GM19099 (cell line): ENCODE measurements around the gene MOSMO.

Source experiments
- POLR2A ChIP-seq: IDR thresholded peaks from 3 replicates; pipeline ENCODE4 v1.6.1; 2011; ENCODE audit warnings: low read depth; ENCODE audit not compliant: insufficient read length; ENCODE audit errors: extremely low read depth

Gene MOSMO

DNA sequence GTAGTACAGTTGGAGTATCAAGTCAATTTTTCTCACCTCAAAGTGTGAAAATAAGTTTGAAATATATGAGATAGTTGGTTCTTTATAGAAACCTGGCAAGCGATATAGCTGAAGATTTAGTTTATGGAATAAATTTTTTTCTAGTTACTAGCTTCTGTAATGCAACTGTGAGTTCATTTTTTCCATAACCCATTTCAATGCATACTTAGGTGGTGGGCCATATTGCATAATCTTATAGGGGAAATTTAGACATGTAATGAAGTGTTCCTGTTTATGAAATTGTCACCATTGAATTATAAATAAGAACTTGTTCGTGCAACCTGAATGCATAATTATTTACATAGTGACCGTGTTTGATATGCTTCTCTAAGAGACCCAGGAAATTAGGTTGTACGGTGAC lies 9.0 kb downstream of the MOSMO start:
- no peak for TF ChIP-seq POLR2A

DNA sequence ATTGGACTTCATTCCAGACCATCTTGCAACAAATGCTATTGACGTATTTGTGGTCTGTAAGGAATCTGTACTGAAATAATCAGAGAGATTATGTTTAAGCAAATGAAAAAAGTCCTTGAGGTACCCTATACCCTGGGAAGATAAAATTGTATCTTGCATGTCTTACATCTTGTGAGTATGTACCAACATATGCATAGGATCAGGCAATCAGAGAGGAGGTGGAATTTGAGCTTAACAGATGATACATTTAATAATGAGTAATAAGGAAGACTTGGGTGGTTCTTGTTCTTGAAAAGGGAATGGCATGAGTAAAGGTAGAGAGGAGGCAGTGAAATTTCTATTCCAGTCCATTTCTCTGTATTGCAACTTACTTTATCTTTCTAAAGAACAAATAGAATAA lies 10.6 kb downstream of the MOSMO start:
- TF ChIP-seq POLR2A, result no peak

DNA sequence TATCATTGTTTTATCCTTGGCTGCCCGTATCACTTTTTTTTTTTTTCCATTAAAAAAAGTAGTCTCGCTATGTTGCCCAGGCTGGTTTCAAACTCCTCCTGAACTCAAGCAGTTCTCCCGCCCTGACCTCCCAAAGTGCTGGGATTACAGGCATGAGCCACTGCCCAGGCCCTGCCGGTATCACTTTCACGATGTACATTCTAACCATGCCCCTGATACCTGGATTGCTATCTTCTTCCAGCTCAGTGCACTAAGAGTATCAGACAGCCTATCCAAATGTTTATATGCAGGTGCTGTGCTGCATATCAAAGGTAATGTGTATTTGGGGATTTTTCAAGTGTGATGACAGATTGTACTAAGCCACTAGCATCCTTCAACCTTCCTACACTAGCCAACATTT lies 14.2 kb downstream of the MOSMO start:
- TF ChIP-seq POLR2A, result no peak

DNA sequence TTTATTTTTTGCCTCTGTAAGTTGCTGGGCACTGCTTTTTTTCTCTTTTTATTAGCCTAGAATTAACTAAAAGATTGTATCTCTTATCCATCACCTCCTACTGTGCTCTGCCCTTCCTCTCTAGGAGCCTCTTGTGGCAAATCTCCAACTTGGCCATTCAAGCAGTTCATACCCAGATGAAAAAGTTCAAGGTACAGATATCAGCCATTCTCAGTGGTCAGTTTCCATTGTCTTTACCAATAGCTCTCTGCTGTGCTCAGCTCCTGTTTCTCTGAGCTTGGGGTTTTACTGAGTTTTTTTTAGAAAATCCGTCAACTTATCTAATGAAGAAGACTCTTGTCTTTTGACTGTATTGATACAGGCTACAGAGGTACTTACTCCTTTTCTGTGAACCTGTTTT lies 15.6 kb downstream of the MOSMO start:
- no peak for TF ChIP-seq POLR2A

DNA sequence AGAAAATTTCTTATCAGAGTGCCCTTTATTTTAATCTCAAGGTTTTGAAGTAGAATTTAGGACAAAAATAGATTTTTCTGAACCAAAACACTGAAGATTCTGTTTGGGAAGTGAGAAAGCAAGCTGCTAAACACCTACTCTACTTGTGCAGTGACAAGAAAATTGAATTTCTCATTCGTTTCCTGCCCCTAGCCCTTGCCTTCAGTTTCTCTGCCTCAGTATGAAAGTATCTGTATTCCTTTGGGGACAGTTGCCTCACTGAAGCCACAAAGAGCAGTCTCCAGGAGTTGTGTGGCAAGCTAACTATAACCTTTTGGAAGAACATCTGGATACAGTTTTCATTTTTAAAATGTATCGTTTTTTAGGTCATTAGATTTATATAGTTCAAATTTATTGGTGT lies 19.7 kb downstream of the MOSMO start:
- no peak for TF ChIP-seq POLR2A

DNA sequence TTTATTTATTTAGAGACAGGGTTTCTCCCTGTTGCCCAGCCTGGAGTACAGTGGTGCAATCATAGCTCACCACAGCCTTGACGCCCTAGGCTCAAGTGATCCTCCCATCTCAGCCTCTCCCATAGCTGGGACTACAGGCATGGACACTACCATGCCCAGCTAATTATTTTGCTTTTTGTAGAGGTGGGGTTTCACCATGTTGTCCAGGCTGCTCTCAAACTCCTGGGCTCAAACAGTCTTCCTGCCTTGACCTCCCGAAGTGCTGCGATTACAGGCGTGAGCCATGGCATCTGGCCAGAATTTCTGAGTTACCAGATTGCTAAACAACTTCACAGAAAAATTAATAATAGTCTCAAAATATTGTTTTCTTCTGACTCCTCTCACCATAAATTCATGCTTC lies 21.7 kb downstream of the MOSMO start:
- no peak for TF ChIP-seq POLR2A

DNA sequence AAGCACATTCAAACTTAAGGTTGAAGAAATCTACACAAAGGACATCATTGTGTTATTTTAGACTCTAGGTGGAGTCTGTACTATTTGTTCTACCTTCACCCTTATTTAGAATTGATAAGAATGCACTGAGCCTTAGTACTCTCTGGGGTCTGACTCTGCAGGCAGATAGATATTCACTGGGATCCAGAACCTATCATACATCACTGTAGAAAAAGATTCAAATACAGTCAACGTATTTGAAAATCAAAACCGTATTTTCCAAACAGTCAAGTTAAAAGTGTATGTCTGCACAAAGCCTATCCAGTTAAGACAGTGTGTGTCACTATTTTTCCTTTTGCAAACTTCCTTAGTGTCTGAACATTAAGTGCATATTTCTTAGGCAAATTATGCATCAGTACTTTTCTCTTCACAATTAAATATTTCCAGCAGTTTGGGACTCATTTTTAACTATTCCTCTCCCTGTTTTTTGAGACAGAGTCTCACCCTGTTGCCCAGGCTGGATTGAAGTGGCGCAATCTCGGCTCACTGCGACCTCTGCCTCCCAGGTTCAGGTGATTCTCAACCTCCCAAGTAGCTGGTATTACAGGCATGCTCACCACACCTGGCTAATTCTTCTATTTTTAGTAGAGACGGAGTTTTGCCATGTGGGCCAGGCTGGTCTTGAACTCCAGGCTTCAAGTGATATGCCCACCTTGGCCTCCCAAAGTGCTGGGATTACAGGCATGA lies 22.3 kb downstream of the MOSMO start:
- no peak for TF ChIP-seq POLR2A

DNA sequence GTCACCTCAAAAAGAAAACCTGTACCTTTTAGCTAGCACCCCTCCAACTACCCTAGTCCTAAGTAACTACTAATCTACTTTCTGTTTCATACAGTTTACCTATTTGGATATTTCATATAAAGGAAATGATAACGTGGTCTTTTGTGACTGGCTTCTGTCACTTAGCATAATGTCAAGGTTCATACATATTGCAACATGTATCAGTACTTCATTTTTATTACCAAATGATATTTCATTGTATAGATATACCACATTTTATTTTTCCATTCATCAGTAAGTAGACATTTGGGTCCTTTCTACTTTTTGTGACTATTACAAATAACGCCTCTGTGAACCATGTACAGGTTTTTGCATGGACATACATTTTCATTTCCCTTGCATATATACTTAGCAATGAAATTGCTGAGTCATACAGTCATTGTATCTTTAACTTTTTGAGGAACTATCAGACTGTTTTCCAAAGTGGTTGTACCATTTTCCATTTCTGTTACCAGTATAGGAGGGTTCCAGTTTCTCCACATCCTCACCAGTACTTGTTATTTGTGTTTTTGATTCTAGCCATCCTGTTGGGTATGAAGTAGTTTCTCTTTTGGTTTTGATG lies 23.7 kb downstream of the MOSMO start:
- no peak for TF ChIP-seq POLR2A

DNA sequence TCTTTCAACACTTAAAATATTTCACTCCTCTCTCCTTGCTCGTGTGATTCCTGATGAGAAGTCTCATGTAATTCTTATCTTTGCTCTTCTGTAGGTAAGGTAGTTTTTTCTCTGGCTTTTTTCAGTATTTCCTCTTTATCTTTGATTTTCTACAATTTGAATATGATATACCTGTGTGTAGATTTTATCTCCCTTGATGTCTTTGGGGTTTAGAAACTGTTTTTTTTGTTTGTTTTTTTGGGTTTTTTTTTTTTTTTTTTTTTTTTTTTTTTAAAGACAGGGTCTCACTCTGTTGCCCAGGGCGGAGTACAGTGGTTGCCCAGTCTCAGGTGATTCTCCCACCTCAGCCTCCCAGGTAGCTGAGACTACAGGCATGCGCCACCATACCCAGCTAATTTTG lies 26.6 kb downstream of the MOSMO start:
- no peak for TF ChIP-seq POLR2A

DNA sequence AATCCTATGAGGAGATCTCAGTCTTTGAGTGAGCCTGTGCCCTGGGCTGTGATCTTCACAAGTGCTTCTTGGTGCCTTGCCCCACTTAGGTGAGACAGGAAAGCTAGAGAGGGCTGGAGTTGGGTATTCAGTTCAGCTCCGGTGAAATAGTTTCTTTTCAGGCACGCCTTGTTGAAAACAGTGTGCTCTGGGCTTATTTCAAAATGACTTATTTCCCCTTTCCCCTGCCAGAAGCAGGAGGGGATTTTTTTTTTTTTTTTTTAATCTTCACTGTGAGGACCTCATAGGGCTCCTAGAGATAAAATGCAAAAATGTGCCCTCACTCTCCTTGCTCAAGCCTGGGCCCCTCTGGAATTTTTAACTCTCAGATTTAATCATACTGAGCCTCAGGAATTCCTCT lies 27.2 kb downstream of the MOSMO start:
- TF ChIP-seq POLR2A, result no peak

DNA sequence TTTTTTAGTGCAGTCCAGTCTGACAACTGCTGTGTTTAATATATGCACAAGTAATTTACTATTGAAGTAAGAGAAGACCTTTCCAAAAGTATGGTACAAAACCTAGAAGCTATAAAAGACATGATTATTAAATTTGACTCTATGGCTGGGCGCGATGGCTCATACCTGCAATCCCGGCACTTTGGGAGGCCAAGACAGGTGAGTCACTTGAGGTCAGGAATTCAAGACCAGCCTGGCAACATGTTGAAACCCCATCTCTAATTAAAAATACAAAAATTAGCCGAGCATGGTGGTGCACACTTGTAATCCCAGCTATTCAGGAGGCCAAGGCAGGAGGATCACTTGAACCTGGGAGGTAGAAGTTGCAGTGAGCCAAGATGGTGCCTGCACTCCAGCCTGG lies 43.1 kb downstream of the MOSMO start:
- no peak for TF ChIP-seq POLR2A

DNA sequence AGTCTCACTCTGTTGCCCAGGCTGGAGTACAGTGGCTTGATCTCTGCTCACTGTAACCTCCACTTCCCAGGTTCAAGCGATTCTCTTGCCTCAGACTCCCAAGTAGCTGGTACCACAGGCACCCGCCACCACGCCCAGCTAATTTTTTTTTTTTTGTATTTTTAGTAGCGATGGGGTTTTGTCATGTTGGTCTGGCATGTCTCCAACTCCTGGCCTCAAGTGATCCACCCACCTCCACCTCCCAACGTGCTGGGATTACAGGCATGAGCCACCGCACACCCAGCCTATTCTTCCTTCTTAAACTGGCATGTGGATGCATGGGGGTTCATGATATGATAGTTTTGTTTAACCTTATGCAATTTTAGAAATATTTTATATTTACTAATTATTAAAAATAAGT lies 45.1 kb downstream of the MOSMO start:
- no peak for TF ChIP-seq POLR2A

DNA sequence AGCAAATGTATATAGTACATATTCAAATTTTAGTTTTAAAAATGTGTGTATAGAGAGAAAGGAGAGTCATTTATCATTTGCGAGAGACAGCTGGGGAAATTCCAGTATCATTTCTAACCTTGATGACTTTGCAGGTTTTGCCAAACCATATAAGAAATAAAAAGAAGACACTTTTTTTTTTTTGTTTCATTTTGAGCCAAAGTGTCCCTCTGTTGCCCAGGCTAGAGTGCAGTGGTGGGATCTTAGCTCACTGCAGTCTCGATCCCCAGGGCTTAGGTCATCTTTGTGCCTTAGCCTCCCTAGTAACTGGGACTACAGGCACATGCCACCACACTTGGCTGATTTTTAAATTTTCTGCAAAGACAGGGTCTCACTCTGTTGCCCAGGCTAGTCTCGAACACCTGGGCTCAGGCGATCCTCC lies 46.0 kb downstream of the MOSMO start:
- TF ChIP-seq POLR2A, result no peak

DNA sequence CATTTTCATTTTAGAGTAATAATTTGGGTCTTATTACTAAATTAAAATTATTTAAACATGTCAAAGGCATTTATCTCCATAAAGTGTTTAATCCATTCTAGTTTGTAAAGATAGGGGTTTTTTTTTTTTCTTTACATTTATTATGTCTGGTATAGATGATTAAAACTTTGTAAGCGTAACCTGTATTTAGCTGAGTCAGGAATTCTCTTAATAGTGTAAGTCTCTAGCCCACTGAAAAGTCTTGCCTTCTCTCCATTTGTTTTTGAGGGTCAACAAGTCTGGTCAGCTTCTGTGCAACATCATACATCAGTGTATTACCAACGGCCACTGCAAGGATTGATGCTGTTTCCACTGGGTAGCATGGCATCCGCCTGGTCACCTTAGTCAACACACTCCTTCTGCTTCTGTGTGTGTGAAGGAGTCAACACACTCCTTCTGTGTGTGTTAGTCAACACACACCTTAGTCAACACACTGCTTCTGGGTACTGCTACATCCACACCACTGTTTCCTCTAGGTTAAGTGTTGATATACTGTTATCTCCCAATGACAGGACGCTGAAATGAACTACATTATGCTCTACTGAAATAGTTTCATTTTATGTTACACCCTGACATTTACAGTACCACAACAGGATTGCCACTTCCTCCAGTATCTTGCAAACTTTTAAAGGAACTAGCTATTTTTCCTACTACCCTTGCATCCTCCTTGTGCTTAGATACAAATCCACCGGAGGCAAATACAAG lies 47.1 kb downstream of the MOSMO start:
- no peak for TF ChIP-seq POLR2A

DNA sequence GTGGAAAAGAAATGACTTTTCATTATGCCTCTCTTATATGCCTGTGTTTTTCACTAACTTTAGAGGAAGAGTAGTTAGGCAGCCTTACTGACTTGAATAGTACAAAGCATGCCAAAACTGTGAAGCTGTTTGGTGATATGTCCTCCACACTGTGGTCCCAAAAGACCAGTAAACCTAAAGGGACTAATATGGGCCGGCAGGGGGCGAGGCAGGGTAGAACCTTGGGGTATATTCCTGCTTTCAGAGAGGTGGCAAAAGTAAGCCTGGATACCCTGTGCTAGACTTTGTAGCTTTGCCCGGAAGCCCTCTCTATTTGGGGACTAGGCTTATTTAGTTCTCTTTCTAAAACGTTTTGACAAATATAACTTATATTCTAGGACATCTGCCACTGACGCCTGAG lies 48.0 kb downstream of the MOSMO start:
- no peak for TF ChIP-seq POLR2A

DNA sequence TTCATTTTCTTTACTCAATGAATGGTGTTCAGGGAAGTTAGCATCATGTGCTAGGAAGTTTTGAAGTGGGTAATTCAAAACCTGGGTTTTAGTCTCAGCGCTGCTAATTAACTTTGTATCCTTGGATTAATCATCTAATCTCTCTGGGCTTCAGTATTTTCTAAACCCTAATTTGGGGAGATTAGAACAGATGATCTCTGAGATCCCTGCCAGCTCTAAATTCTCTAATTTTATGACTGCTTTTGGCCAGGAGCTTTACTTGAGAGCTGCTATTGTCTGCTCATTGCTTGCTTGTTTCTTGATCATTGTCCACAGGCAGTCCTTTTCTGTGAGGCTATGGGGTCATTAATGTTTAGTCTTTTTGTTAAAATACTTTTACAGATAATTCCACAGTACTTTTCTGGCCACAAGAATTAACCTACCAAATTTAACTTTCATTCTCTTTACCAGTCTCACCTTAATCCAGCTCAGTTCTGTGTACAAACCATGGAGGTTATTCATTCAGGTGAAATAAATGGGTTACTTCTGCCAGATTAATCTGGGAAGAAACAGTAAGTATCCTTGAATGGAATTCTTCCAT lies 56.1 kb downstream of the MOSMO start:
- TF ChIP-seq POLR2A, result no peak

DNA sequence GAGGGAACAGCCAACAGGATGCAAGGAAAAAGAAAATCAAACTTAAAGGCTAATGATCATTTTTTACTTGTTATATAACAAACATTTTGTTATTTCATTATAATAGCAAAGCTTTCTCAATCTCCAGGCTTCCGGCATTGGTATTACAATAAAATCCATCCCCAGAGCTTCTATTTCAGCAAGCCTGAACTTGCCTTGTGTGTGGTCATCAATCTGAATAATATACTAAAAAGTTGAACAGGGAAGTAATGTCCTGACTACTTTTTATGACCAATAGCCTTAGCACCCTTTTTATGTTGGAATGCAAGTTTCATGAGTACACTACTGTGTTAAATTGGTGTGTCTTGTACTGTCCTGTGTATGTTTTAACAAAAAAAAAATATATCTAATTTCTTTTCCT lies 57.3 kb downstream of the MOSMO start:
- no peak for TF ChIP-seq POLR2A
